HK-2 (cell line): ENCODE results near the gene SLC8A2.

ENCODE experiments used
- DNase-seq: peaks from one replicate; pipeline ENCODE4 v3.0.0-alpha.2; 2018; ENCODE audit not compliant: unreplicated experiment

The SLC8A2 gene, protein sequence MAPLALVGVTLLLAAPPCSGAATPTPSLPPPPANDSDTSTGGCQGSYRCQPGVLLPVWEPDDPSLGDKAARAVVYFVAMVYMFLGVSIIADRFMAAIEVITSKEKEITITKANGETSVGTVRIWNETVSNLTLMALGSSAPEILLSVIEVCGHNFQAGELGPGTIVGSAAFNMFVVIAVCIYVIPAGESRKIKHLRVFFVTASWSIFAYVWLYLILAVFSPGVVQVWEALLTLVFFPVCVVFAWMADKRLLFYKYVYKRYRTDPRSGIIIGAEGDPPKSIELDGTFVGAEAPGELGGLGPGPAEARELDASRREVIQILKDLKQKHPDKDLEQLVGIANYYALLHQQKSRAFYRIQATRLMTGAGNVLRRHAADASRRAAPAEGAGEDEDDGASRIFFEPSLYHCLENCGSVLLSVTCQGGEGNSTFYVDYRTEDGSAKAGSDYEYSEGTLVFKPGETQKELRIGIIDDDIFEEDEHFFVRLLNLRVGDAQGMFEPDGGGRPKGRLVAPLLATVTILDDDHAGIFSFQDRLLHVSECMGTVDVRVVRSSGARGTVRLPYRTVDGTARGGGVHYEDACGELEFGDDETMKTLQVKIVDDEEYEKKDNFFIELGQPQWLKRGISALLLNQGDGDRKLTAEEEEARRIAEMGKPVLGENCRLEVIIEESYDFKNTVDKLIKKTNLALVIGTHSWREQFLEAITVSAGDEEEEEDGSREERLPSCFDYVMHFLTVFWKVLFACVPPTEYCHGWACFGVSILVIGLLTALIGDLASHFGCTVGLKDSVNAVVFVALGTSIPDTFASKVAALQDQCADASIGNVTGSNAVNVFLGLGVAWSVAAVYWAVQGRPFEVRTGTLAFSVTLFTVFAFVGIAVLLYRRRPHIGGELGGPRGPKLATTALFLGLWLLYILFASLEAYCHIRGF

DNA sequence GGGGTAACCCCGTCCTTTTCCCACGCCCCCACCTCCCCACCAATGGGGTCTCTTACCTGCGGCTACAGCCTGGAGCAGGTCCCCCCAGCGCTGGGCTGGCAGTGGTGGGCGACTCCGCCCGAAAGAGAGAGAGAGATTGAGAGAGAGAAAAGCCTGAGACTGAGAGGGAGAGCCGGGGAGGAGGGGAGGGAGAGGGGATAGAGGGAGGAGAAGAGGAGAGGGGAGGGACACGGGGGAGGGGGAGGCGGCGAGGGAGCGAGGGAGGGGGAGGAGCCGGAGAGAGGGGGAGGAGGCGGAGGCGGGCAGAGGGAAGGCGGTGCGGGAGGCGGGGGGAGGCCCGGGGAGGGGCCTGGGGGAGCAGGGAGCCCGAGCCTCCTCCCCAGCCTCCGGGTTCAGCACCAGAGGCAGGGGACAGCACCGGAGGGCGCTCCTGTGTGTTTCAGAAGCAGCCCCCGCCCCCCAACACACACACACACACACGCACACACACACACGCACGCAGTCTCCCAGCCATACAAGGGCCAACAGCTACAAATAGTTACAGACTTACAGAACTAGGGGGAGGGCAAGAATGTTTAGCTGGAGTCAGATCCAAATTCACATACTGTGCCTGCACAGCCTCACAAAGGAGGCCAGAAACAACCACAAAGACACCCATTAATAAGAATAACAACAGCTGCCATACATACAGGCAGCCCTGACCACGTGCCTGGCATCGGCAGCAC is at the start of gene SLC8A2:
Gene SLC8A2, minus strand, starts transcription at position 161 of the 725 bp plus-strand sequence. CDS start 5,490 bp downstream, outside the sequence.
- peak; percentile 73 for DNase-seq

DNA sequence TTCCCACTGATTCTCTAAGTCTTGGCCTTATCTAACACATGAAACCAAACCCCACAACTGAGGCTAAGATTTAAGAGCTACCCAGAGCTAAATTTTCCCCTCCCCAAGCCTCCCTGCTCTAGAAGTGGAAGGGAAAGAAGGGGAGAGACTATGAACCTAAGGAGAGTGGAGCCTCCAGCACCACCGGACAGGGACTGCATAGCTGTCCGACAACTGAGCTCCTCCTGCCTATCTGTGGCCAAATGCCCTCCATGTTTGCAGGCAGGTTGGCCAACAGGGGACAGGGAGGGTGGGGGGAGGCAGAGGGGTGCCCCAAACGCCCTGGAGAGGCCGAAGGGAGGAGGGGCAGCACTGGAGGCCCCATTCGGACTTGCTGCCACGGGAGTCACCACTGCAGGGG is 49.1 kb upstream of the SLC8A2 start:
- no peak for DNase-seq

GRCh38 chr19:47520343-47520806 is 48.7 kb upstream of the SLC8A2 start:
- no peak for DNase-seq

DNA sequence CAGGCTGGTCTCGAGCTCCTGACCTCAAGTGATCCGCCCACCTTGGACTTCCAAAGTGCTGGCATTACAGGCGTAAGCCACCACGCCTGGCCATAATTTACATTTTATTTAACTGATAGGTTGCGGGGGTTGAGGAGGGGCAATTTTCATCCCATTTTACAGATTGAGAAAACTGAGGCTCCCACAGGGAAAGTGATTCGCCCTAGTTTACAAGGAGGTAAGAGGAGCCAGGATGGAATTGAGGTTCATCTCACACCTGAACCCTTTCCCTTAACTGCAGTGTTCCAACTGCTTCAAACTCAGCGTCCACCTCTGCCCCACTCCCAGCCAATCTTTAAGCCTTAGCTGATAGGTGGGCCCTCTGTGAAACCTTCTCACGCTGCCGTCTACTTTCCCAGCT is 47.2 kb upstream of the SLC8A2 start:
- DNase-seq, result no peak

DNA sequence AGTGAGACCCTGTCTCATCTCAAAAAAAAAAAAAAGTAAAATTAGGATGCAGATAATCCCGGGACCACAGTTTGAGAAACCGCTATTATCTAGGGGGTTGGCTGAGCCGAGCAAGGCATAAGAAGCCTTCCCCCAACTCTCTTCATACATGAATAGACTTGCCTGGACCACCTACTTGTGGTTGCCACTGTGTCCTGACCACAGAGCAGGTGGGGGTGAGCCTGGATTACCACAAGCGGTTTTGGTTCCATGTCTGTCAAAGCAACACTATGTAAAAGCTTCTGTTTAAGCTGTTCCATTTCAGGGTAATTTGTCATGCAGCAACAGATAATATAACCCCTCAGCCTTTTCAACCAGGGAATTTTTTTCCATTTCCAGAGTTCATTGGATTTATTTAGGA is 46.4 kb upstream of the SLC8A2 start:
- no peak for DNase-seq

DNA sequence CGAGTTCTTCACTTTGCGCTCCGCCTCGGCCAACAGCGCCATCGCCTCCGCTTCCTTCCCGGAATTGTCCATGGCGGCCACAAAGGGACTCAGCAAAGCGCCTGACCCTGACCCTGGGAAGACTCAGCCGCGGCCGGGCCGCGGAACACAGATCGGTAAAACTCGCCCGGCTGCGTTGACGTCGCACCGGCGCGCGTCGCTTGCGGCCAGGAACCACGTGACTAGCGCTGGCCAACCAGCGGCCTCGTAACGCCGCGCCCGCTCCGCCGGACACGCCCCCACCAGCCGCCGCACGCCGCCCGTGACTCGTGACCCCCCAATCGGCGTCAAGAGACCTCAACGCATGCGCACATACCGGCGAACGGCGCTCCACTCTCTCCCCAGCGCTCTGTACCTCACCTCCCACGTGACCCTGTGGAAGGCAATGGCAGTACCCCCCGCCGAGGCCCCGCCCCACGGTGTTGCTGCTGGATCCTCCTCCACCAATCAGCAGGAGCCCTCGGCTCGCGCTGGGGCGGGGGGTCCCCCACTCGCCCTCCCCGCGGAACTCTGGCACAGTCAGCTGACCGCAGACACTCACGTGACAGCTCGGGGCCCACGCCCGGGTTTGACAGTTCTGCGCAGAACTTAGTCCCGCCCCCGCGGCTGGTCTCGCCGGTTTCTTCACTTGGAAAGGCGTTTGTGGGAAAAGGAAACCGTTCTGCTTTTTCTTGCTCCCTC is 43.3 kb upstream of the SLC8A2 start, which contains the start of gene NAPA:
Gene NAPA, minus strand, starts transcription at position 195 of the 720 bp plus-strand sequence. Its CDS starts 123 bp downstream, at position 72.
- DNase-seq, result peak; percentile 100

DNA sequence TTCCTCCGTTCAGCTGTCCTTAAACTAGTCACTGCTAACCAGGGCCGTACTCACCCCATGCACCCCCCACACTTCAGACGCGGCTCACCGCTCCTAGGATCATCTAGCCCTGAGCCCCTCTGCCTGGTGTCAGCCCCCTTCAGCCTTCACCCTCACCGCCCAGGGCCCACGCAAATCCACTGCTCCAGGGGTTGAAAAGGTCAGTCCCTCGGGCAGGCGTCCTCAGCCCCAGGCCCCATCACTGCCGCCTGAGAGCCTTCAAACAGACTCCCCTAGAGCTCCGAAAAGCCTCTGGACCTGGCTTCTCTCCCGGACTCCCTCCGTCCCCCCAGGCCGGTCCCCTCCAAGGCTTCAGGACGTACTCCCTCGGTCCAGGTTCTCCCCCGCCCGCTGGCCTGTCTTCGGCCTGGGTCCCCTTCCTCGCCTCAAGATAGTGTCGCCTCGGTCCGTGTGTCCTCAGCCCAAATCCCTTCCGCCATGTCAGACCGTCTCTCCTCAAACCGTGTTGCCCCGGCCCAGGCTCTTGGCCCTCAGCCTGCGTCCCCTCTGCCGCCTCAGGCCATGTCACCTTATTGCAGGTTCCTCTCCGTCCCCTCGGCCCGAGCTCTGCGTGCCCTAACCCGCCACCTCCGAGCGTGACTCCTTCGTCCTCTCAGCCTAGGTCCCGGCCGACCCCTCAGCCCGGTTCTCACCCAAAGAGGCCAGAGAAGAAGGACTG is 42.6 kb upstream of the SLC8A2 start:
- DNase-seq, result peak; percentile 29

DNA sequence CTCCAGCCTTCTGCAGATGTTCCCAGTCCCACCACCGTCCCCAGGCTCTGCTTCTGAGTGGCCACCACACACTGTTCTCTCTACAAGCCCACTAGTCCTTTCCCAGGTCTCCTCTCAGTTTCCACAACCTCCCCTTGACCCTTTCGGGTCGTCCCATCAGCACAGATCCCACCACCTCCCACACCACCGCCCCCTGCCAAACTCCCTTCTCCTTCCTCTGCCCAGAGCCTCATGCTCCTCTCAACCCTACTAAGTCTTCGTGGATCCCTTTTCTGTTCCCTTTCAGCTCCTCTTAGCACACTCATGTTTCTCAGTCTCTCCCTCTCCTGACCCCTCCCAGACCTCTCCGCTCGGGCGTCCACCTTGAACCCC is 41.2 kb upstream of the SLC8A2 start:
- no peak for DNase-seq

DNA sequence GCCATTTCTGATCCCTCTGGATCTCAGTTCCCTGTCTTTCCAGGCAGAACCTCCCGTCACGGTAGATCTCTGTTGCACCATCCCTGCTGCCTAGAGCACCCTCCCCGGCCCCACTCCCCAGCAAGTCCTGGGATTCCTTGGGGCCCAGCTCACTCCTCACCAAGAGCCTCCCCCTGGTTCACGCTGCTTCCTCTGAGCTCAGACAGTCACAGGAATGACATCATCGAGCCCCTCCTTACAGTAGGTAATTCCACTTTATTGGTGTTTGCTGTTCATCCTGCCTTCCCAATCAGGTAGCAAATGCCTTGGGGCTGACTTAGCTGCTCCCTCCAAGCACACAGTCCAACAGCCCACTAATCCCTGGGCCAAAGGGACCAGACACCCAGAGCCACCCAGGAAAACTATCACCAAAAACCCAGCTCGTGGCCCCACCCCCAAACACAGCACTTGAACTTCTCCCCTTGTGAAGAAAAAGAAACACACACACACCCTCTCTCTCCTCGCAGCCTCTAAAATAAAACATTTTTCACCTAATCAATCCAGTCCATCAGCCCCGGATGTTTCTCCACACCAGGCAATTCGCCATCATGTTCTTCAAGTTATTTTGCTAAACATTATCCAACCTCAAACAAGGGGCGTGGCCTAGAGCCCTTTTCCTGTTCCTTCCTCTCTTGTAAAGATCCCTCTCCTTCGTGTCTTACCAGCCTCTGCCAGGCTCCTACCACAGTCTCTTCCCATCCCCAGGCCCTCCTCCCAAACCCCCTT is 40.7 kb upstream of the SLC8A2 start:
- DNase-seq, result peak; percentile 60

DNA sequence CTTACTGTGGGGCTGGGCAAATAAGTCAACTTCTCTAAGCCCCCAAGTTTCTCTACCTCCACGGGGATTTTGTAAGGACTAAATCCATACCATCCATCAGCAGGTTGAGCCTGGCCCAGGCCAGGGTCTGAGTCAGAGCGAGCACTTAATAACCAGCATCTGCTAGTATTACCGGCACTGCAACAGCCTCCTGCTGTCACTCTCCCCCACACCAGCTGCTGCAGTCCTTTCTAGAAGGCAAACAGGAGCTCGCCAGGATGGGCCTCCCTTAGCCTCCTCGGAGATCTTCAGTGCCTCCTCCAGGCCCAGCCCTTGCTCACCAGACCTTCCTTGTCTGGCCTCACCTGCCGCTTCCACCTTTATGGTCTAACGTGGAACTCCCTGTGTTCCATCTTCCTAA is 40.0 kb upstream of the SLC8A2 start:
- DNase-seq, result no peak

DNA sequence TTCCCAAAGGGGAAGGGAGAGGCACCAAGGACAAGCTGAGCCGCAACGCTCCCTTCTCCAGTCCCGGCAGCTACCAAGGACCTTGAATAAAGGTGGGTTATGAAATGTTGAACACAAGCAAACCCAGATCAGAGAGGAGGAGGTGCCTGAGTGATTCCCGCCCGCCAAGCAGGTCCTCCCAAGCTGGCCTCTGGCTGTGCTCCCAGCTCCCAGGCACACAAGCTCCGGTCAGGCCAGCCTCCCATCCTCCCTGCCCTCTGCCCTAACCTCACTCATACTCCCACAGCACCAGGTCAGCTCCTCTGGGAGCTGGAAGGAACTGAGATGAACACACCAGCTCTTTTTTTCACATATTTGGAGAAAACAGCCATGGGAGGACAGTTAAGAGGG is 39.4 kb upstream of the SLC8A2 start:
- no peak for DNase-seq

DNA sequence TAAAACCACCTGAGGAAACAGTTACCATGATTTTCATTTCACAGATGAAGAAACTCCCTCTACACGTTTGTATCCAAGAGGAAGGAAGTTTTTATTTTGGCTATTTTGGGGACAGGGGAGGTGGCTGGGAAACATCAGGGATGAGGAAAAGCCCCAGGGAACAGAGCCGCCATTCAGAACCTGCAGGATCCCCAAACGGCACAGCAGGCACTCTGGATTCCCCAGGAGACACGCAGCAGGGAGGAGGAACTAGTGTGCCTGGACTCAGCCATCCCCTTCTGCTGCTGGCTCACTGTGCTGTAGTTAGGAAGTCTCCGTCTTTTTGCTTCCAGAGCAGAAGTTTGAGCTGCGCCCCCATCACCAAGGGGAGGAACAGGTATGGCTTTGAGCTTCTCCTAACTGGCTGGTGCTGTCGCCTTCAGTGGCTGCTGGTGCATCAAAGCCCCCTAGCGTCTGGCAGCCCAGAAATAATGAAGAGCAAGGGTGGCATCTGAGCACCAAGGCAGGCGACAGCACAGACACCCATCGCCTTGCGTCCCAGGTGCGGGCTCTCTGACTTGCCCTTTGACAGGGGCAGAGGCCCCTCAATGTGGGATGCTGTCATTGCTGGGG is 38.9 kb upstream of the SLC8A2 start:
- no peak for DNase-seq

GRCh38 chr19:47509973-47510372 is 38.3 kb upstream of the SLC8A2 start:
- no peak for DNase-seq

- no peak for DNase-seq
Observed at GRCh38 chr19:47509170-47509847, 37.6 kb upstream of the SLC8A2 start.

DNA sequence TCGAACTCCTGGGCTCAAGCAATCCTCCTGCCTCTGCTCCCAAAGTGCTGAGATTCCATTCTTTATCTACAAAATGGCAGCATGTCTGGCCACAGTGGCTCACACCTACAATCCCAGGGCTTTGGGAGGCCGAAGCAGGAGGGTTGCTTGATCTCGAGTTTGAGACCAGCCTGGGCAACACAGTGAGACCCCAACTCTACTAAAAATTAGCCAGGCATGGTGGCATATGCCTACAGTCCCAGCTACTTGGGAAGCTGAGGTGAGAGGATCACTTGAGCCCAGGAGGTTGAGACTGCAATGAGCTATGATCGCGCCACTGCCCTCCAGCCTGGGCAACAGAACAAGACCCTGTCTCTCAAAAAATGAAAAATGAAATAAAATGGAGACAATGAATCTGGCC is 37.0 kb upstream of the SLC8A2 start:
- no peak for DNase-seq

DNA sequence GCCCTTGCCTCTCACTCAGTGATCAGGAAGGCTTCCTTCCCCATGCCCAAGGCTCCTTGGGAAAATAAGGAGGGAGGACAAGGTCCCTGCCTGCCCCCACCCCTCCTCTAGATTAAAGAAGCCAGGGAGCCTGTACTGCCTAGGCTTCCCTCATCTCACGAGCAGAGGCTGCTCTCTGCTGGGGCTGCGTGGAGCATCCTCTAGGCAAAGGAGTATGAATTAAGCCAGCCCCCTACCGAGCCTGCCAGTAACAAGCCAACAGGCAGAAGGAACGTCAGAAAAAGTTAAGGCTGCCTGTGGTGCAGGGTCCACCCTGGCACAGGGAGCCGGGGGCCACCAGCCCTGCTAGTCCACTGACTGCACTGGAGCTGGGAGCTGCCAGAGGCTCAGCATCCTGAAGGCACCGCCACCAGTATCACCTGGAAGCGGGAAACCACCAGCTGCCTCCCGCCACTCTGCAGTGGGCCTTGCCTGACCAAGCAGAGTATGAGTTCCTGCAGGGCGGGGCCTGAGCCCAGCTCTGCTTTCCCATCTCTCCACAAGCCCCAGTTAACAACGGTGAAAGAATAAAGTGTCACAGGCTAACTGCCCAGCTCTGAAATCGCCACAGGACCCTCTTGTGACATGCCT is 36.3 kb upstream of the SLC8A2 start:
- no peak for DNase-seq

DNA sequence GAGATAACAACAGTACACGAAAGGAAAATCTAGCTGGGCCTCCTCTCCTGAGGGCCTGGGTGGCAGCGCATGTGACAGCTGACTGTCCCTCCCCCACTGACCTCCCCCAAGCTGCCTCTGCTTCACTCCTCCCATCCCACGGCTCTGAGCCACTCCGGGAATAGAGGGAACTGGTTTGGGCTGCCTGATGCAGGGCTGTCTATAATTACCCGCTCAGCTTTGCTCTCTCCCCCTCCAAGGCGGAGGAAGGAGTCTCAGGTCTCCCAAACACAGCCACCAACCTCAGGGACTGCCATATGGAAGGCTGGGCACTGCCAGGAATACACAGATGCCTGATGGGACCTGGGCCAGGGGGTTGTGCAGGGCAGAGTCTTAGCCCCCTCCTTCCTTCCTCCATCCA is 35.3 kb upstream of the SLC8A2 start:
- no peak for DNase-seq

- no peak for DNase-seq
Observed at GRCh38 chr19:47506459-47506858, 34.8 kb upstream of the SLC8A2 start.
